D721Med (cell line): Measurements from ENCODE around the gene CRTAC1.

Experiments
- DNase-seq: peaks from one replicate; pipeline ENCODE4 v3.0.0; 2011; ENCODE audit warnings: low spot score; ENCODE audit not compliant: insufficient read length
- FAIRE-seq: peaks from 2 replicates; lab custom pipeline; 2011; peaks lifted over from hg19 to GRCh38; lab: Jason Lieb, UNC
- CTCF ChIP-seq: IDR thresholded peaks from 2 replicates; pipeline ENCODE4 v1.5.1; 2012; ENCODE audit warnings: mild to moderate bottlenecking, control low read depth; ENCODE audit not compliant: insufficient read depth; ENCODE audit errors: missing control alignments

The CRTAC1 gene

GRCh38 chr10:97911217-97911616 is 119.2 kb downstream of the CRTAC1 start:
- FAIRE-seq, result no peak
- DNase-seq, result no peak
- TF ChIP-seq CTCF, result no peak

- DNase-seq, result no peak
- no peak for FAIRE-seq
- TF ChIP-seq CTCF, result no peak
Measured at GRCh38 chr10:97910661-97911060, 119.8 kb downstream of the CRTAC1 start.

GRCh38 chr10:97907830-97908229 is 122.6 kb downstream of the CRTAC1 start:
- FAIRE-seq (no peak), DNase-seq (no peak)
- TF ChIP-seq CTCF, result no peak

- no peak for FAIRE-seq
- no peak for DNase-seq
- no peak for TF ChIP-seq CTCF
Measured at GRCh38 chr10:97907211-97907610, 123.2 kb downstream of the CRTAC1 start.

- FAIRE-seq (no peak), DNase-seq (no peak)
- no peak for TF ChIP-seq CTCF
Measured at GRCh38 chr10:97905276-97905675, 125.1 kb downstream of the CRTAC1 start.

- FAIRE-seq (no peak), DNase-seq (no peak)
- TF ChIP-seq CTCF, result no peak
Measured at GRCh38 chr10:97904576-97904975, 125.8 kb downstream of the CRTAC1 start.

GRCh38 chr10:97904018-97904381 is 126.4 kb downstream of the CRTAC1 start:
- DNase-seq (no peak), FAIRE-seq (no peak)
- TF ChIP-seq CTCF, result no peak
